WTC11 (cell line): ENCODE measurements around the gene OPA1. TPM values are rescaled to one million over a fixed set of nuclear protein-coding genes. Genes with fewer than 3 reads are reported as not detected.

Experiments
- ATAC-seq: fragments of 200-7000 bp; cut with Tn5 transposase; 2 replicates; pipeline ENCODE4 v1.10.0; 2021; ENCODE audit warnings: mild to moderate bottlenecking, moderate library complexity
- CTCF ChIA-PET: fragments of 300-600 bp; sonication (Branson Sonifier 250); formaldehyde crosslinking; loops from one replicate; lab custom pipeline; 2021; ENCODE audit warnings: antibody characterized with exemption; lab: Charles Lee
- POLR2A ChIA-PET: fragments of 350-600 bp; sonication (Branson Sonifier 250); formaldehyde crosslinking; loops from one replicate; lab custom pipeline; 2021; ENCODE audit warnings: antibody characterized with exemption; lab: Charles Lee
- DNase-seq: peaks from one replicate; pipeline ENCODE4 v3.0.0; 2021; ENCODE audit warnings: low spot score
- H3K27ac Mint-ChIP-seq: 2 replicates; pipeline ENCODE4 v1.8.0; 2021; ENCODE audit warnings: mixed read lengths
- H3K27me3 Mint-ChIP-seq: 2 replicates; pipeline ENCODE4 v1.8.0; 2021; ENCODE audit warnings: low read depth, mild to moderate bottlenecking, moderate library complexity, mixed read lengths
- H3K36me3 Mint-ChIP-seq: 2 replicates; pipeline ENCODE4 v1.8.0; 2021; ENCODE audit warnings: mixed read lengths
- H3K4me1 Mint-ChIP-seq: 2 replicates; pipeline ENCODE4 v1.8.0; 2022; ENCODE audit warnings: mixed read lengths
- H3K4me3 Mint-ChIP-seq: 2 replicates; pipeline ENCODE4 v1.8.0; 2021; ENCODE audit warnings: mild to moderate bottlenecking, moderate library complexity, mixed read lengths
- H3K9me3 Mint-ChIP-seq: 2 replicates; pipeline ENCODE4 v1.8.0; 2021; ENCODE audit warnings: mixed read lengths
- CTCF ChIP-seq: fragments of 200-600 bp; IDR thresholded peaks from 2 replicates; pipeline ENCODE4 v1.8.0; 2022; ENCODE audit warnings: antibody characterized with exemption
- ELF4 ChIP-seq: sonication (generic); formaldehyde crosslinking; IDR thresholded peaks from 2 replicates; pipeline ENCODE4 v1.8.1; 2022; ENCODE audit warnings: low read depth, mild to moderate bottlenecking, moderate library complexity, missing genetic modification reagents
- ERG ChIP-seq: fragments of 250-450 bp; sonication (Bioruptor Pico); IDR thresholded peaks from 2 replicates; pipeline ENCODE4 v1.8.0; 2021; ENCODE audit warnings: mild to moderate bottlenecking
- ETV6 ChIP-seq: sonication (generic); formaldehyde crosslinking; IDR thresholded peaks from 2 replicates; pipeline ENCODE4 v1.8.1; 2022; ENCODE audit warnings: mild to moderate bottlenecking, missing genetic modification reagents
- FOXP1 ChIP-seq: sonication (generic); formaldehyde crosslinking; IDR thresholded peaks from 2 replicates; pipeline ENCODE4 v1.8.0; 2022; ENCODE audit warnings: missing genetic modification reagents, mild to moderate bottlenecking, moderate library complexity, borderline replicate concordance
- JAZF1 ChIP-seq: fragments of 250-450 bp; sonication (Bioruptor Pico); IDR thresholded peaks from 2 replicates; pipeline ENCODE4 v1.9.0; 2021; ENCODE audit warnings: moderate library complexity, mild to moderate bottlenecking, inconsistent platforms
- MAX ChIP-seq: sonication (generic); formaldehyde crosslinking; IDR thresholded peaks from 2 replicates; pipeline ENCODE4 v1.8.0; 2022; ENCODE audit warnings: mild to moderate bottlenecking, missing genetic modification reagents
- MYBL2 ChIP-seq: sonication (generic); formaldehyde crosslinking; IDR thresholded peaks from 2 replicates; pipeline ENCODE4 v1.8.1; 2023; ENCODE audit warnings: mild to moderate bottlenecking, moderate library complexity, missing genetic modification reagents
- NR2C2 ChIP-seq: sonication (generic); formaldehyde crosslinking; IDR thresholded peaks from 2 replicates; pipeline ENCODE4 v1.8.0; 2022; ENCODE audit warnings: mild to moderate bottlenecking, missing genetic modification reagents
- SP1 ChIP-seq: sonication (generic); formaldehyde crosslinking; conservative IDR thresholded peaks from 2 replicates; pipeline ENCODE4 v1.8.1; 2022; ENCODE audit warnings: missing genetic modification reagents
- STAT6 ChIP-seq: sonication (generic); formaldehyde crosslinking; conservative IDR thresholded peaks from 2 replicates; pipeline ENCODE4 v1.8.1; 2023; ENCODE audit warnings: mild to moderate bottlenecking, low read depth, missing genetic modification reagents, moderate library complexity
- TP53 ChIP-seq: sonication (generic); formaldehyde crosslinking; IDR thresholded peaks from 2 replicates; pipeline ENCODE4 v1.8.1; 2023; ENCODE audit warnings: mild to moderate bottlenecking, missing genetic modification reagents
- USF1 ChIP-seq: sonication (generic); formaldehyde crosslinking; IDR thresholded peaks from 2 replicates; pipeline ENCODE4 v1.8.0; 2022; ENCODE audit warnings: mild to moderate bottlenecking, missing genetic modification reagents
- USF2 ChIP-seq: sonication (generic); formaldehyde crosslinking; IDR thresholded peaks from 2 replicates; pipeline ENCODE4 v1.8.1; 2023; ENCODE audit warnings: mild to moderate bottlenecking, missing genetic modification reagents, moderate library complexity
- ZNF219 ChIP-seq: sonication (generic); formaldehyde crosslinking; IDR thresholded peaks from 2 replicates; pipeline ENCODE4 v1.8.0; 2023; ENCODE audit warnings: missing genetic modification reagents, mild to moderate bottlenecking, borderline replicate concordance
- ZNF263 ChIP-seq: sonication (generic); formaldehyde crosslinking; IDR thresholded peaks from 2 replicates; pipeline ENCODE4 v1.8.1; 2022; ENCODE audit warnings: low read depth, mild to moderate bottlenecking, moderate library complexity, missing genetic modification reagents
- ZNF425 ChIP-seq: fragments of 250-450 bp; sonication (Bioruptor Pico); conservative IDR thresholded peaks from 2 replicates; pipeline ENCODE4 v1.9.0; 2021; ENCODE audit warnings: mild to moderate bottlenecking
- total RNA-seq: library from RNA; stranded (reverse); gene quantifications from 3 replicates; pipeline ENCODE4 v1.2.3, GENCODE V29; 2021

OPA1 gene
- total RNA-seq, 1 experiment from 2014 or later: 84.7 TPM

- no peak for TF ChIP-seq FOXP1 (CRISPR knock-in tag)
- TF ChIP-seq ELF4 (CRISPR knock-in tag): no peak
These were observed 135.6 kb downstream of the OPA1 start (continued) for GRCh38 chr3:193728429-193729087.

GRCh38 chr3:193729088-193729465 lies 136.1 kb downstream of the OPA1 start:
- Mint-ChIP-seq H3K36me3 (no peaks in the 10 kb centered on the region), H3K4me3 (no peak overlapping the region), H3K27ac (no peak overlapping the region), H3K4me1 (peaks cover 33% of the 10 kb centered on the region), H3K27me3 (no peaks in the 10 kb centered on the region), H3K9me3 (no peaks in the 10 kb centered on the region)
- ChIA-PET CTCF (no interaction called here), POLR2A (no interaction called here)
- ATAC-seq: no peak
- no peak for TF ChIP-seq FOXP1 (CRISPR knock-in tag)
- TF ChIP-seq STAT6 (CRISPR knock-in tag): no peak
- TF ChIP-seq MAX (CRISPR knock-in tag): no peak
- TF ChIP-seq USF2 (CRISPR knock-in tag): no peak
- TF ChIP-seq CTCF: no peak
- TF ChIP-seq USF1: no peak
- TF ChIP-seq ETV6 (CRISPR knock-in tag): no peak
- DNase-seq: no peak

- no peak for DNase-seq
- CTCF ChIA-PET: no interaction called here
These were observed 136.6 kb downstream of the OPA1 start for GRCh38 chr3:193729601-193730000.

More at GRCh38 chr3:193729601-193730000, 136.6 kb downstream of the OPA1 start:
- H3K27ac Mint-ChIP-seq: no peak overlapping the region
- no peak for ATAC-seq
- no peaks in the 10 kb centered on the region for H3K9me3 Mint-ChIP-seq
- H3K4me3 Mint-ChIP-seq: no peak overlapping the region
- TF ChIP-seq NR2C2 (no peak), ZNF425 (CRISPR knock-in tag) (no peak), TP53 (CRISPR knock-in tag) (no peak), JAZF1 (CRISPR knock-in tag) (no peak), SP1 (no peak), ZNF219 (no peak), ERG (no peak), ZNF263 (CRISPR knock-in tag) (no peak), MYBL2 (no peak)
- H3K27me3 Mint-ChIP-seq: no peaks in the 10 kb centered on the region
- POLR2A ChIA-PET: no interaction called here
- H3K4me1 Mint-ChIP-seq: peaks cover 33% of the 10 kb centered on the region
- no peaks in the 10 kb centered on the region for H3K36me3 Mint-ChIP-seq
